ENCODE measurements around the gene NCAPH2. TPM values are rescaled to one million over a fixed set of nuclear protein-coding genes. Genes with fewer than 3 reads are reported as not detected.

NCAPH2 gene
- polyA plus RNA-seq, 3 donors, result 12.5 to 23.6 (median 18.1) TPM

DNA sequence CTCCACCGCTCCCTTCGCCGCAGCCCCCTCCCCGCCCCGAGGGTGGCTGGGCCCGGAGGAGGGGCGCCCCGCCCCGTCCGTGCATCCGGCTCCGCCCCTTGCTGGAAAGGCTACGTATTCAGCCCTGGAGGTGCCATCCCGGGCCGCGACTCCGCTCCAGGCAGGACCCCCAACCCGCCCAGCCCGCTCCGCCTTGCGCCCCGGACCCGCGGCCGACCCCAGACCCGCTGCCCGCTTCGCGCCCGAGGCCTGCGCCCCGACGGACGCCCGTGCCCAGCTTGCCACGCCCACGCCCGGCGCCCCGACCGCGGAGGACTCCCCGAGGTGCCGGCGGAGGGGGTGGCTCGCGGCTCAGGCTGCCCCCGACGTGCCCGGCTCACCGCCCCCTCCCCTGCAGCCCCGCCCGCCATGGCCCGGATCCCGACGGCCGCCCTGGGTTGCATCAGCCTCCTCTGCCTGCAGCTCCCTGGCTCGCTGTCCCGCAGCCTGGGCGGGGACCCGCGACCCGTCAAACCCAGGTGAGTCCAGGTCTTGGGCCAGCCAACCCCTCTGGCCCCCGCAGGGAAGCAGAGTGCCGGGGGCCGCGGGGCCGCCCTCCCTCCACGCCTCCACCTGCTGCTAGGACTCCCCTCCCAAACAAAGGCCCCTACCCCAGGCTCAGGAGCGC, 26.5 kb upstream of the NCAPH2 start, which contains the start of gene ADM2:
ADM2 (plus strand) TSS at position 104 of the 667 bp plus-strand sequence; CDS start at position 409, 305 bp downstream.
- Mint-ChIP-seq H3K27me3 (ENCODE audit: low read depth in 3 of 3) (peaks cover 42 to 77% (median 45%) of the 10 kb centered on the region in 3 donors), H3K36me3 (peaks cover 0 to 2% of the 10 kb centered on the region in 2 donors), H3K9me3 (peaks cover 0 to 12% (median 6%) of the 10 kb centered on the region in 7 donors), H3K4me1 (peaks cover 2% of the 10 kb centered on the region), H3K4me3 (peak within 1 kb of the TSS; percentile 66 to 82), H3K27ac (no peak within 1 kb of the TSS)
- WGBS (ENCODE audit: insufficient coverage), result 2% methylated on average over 68 of the region's 70 CpGs
- Histone ChIP-seq H3K27ac (ENCODE audit: low read depth in 1 of 2, low read length in 2 of 2) (no peak within 1 kb of the TSS), H2AFZ (ENCODE audit: insufficient read depth, low read depth, low read length, poor library complexity, severe bottlenecking) (peak within 1 kb of the TSS; percentile 79), H3K9me3 (replicated peaks in 1 of 2; ENCODE audit: control insufficient read depth in 1 of 2, insufficient read depth in 1 of 2, low read length in 2 of 2) (no peaks in the 10 kb centered on the region), H4K20me1 (ENCODE audit: insufficient read depth, low read length) (no peaks in the 10 kb centered on the region), H3K4me3 (replicated peaks in 1 of 3; ENCODE audit: low read depth in 2 of 3, low read length in 3 of 3) (peak within 1 kb of the TSS in 2 of 3 experiments; percentile 26 to 71), H3K9ac (ENCODE audit: insufficient read depth, low read length, poor library complexity, severe bottlenecking) (peak within 1 kb of the TSS; percentile 21), H3K36me3 (replicated peaks in 1 of 2; ENCODE audit: control insufficient read depth in 1 of 2, insufficient read depth in 2 of 2, low read length in 2 of 2) (no peaks in the 10 kb centered on the region), H3K4me1 (ENCODE audit: control insufficient read depth in 1 of 2, insufficient read depth in 2 of 2, low read length in 2 of 2) (peaks cover 5 to 14% of the 10 kb centered on the region in 2 donors), H3K4me2 (replicated peaks; ENCODE audit: extremely low read depth, low read length, poor library complexity, severe bottlenecking) (peak within 1 kb of the TSS; percentile 76), H3K27me3 (ENCODE audit: control insufficient read depth in 2 of 2, insufficient read depth in 2 of 2, low read length in 2 of 2) (peaks cover 9 to 48% of the 10 kb centered on the region in 2 donors), H3K79me2 (ENCODE audit: insufficient read depth, low read length) (no peaks in the 10 kb centered on the region)
- TF ChIP-seq, protein P1, sequence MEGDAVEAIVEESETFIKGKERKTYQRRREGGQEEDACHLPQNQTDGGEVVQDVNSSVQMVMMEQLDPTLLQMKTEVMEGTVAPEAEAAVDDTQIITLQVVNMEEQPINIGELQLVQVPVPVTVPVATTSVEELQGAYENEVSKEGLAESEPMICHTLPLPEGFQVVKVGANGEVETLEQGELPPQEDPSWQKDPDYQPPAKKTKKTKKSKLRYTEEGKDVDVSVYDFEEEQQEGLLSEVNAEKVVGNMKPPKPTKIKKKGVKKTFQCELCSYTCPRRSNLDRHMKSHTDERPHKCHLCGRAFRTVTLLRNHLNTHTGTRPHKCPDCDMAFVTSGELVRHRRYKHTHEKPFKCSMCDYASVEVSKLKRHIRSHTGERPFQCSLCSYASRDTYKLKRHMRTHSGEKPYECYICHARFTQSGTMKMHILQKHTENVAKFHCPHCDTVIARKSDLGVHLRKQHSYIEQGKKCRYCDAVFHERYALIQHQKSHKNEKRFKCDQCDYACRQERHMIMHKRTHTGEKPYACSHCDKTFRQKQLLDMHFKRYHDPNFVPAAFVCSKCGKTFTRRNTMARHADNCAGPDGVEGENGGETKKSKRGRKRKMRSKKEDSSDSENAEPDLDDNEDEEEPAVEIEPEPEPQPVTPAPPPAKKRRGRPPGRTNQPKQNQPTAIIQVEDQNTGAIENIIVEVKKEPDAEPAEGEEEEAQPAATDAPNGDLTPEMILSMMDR (IDR thresholded peaks at IDR 0.05), result no peak
- DNase-seq, result peak in 1 of 3 donors; percentile 8
- intact Hi-C loops (cut with micrococcal nuclease), result no loop called here

DNA sequence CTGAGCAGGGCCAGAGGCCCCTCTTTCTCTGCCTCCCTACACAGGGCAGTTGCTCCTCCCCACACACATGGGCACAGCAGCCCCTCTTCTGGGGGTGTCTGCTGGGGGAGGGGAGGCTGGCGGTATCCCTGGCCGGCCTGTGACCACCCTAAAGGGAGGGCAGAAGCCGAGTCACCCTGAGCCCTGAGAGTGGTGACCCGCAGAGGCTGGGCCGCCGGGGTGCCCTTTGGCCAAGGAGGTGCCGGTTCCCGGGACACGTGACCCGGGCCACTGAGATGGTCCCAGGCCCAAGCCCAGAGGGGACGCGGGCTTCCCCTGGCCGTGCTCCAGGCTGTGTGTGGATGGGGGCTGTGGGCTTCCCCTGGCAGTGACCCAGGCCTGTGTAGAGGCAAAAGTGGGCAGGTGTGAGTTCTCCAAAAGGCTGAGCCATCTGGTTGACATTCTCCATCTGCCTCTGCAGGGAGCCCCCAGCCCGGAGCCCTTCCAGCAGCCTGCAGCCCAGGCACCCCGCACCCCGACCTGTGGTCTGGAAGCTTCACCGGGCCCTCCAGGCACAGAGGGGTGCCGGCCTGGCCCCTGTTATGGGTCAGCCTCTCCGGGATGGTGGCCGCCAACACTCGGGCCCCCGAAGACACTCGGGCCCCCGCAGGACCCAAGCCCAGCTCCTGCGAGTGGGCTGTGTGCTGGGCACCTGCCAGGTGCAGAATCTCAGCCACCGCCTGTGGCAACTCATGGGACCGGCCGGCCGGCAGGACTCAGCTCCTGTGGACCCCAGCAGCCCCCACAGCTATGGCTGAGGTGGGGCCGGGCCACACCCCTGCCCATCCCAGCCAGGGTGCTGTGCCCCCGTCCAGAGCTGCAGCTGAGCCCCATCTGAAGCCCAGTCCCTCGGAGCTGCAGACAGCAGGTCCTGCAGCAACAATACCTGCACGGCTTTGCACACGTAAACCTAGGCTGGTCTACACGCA, 25.6 kb upstream of the NCAPH2 start:
- peak overlapping the region; percentile 8 for H3K9ac ChIP-seq (ENCODE audit: insufficient read depth, low read length, poor library complexity, severe bottlenecking)
- Mint-ChIP-seq H3K4me1 (peaks cover 2% of the 10 kb centered on the region), H3K9me3 (peaks cover 0 to 12% (median 6%) of the 10 kb centered on the region in 7 donors), H3K36me3 (peaks cover 0 to 2% of the 10 kb centered on the region in 2 donors), H3K4me3 (peak overlapping the region; percentile 61 to 75), H3K27me3 (ENCODE audit: low read depth in 3 of 3) (peaks cover 39 to 71% (median 42%) of the 10 kb centered on the region in 3 donors), H3K27ac (no peak overlapping the region)
- H3K4me3 ChIP-seq (replicated peaks in 1 of 3; ENCODE audit: low read depth in 2 of 3, low read length in 3 of 3), result peak overlapping the region in 1 of 3 experiments; percentile 71
- no peak overlapping the region for H3K27ac ChIP-seq (ENCODE audit: low read depth in 1 of 2, low read length in 2 of 2)
- TF ChIP-seq, protein P1 (IDR thresholded peaks at IDR 0.05), result no peak
- 81% methylated on average over 33 of the region's 35 CpGs for WGBS (ENCODE audit: insufficient coverage)
- no peaks in the 10 kb centered on the region for H4K20me1 ChIP-seq (ENCODE audit: insufficient read depth, low read length)
- no peaks in the 10 kb centered on the region for H3K36me3 ChIP-seq (replicated peaks in 1 of 2; ENCODE audit: control insufficient read depth in 1 of 2, insufficient read depth in 2 of 2, low read length in 2 of 2)
- peaks cover 5 to 14% of the 10 kb centered on the region in 2 donors for H3K4me1 ChIP-seq (ENCODE audit: control insufficient read depth in 1 of 2, insufficient read depth in 2 of 2, low read length in 2 of 2)
- peaks cover 9 to 48% of the 10 kb centered on the region in 2 donors for H3K27me3 ChIP-seq (ENCODE audit: control insufficient read depth in 2 of 2, insufficient read depth in 2 of 2, low read length in 2 of 2)
- no peaks in the 10 kb centered on the region for H3K9me3 ChIP-seq (replicated peaks in 1 of 2; ENCODE audit: control insufficient read depth in 1 of 2, insufficient read depth in 1 of 2, low read length in 2 of 2)
- DNase-seq, result no peak
- H2AFZ ChIP-seq (ENCODE audit: insufficient read depth, low read depth, low read length, poor library complexity, severe bottlenecking), result peak overlapping the region; percentile 79
- intact Hi-C loops (cut with micrococcal nuclease), result no loop called here
- H3K4me2 ChIP-seq (replicated peaks; ENCODE audit: extremely low read depth, low read length, poor library complexity, severe bottlenecking), result peak overlapping the region; percentile 76
- no peaks in the 10 kb centered on the region for H3K79me2 ChIP-seq (ENCODE audit: insufficient read depth, low read length)
